H1 (cell line): ENCODE data around the gene SNX2. TPM values are rescaled to one million over a fixed set of nuclear protein-coding genes. Genes with fewer than 3 reads are reported as not detected.

Experiments used
- CTCF ChIA-PET: fragments of 300-600 bp; sonication (Branson Sonifier 250); formaldehyde crosslinking; loops from one replicate; lab custom pipeline; 2021; ENCODE audit not compliant: partially characterized antibody; lab: Charles Lee
- POLR2A ChIA-PET: fragments of 300-600 bp; sonication (Branson Sonifier 250); formaldehyde crosslinking; loops from one replicate; lab custom pipeline; 2021; ENCODE audit warnings: inconsistent platforms; ENCODE audit not compliant: partially characterized antibody; lab: Charles Lee
- DNase-seq, 2 experiments: peaks; one replicate each; pipeline versions ENCODE4 v3.0.0 to v3.0.0-alpha.2; 2010 to 2022; ENCODE audit warnings: low spot score in 2 of 2, low read depth in 1 of 2, mixed read lengths in 1 of 2
- FAIRE-seq: peaks from 2 replicates; lab custom pipeline; 2011; peaks lifted over from hg19 to GRCh38; lab: Jason Lieb, UNC
- H2AFZ ChIP-seq: 2 replicates; pipeline ENCODE4 v1.8.1; 2012; ENCODE audit warnings: low read length, inconsistent platforms
- H2AK5ac ChIP-seq: 2 replicates; pipeline ENCODE4 v1.6.1; 2013; ENCODE audit warnings: low read depth, low read length
- H2BK120ac ChIP-seq: replicated peaks from 2 replicates; pipeline ENCODE3; 2013; ENCODE audit warnings: low read depth, low read length, inconsistent platforms
- H2BK12ac ChIP-seq: 2 replicates; pipeline ENCODE4 v1.6.1; 2013; ENCODE audit warnings: low read depth, low read length
- H2BK15ac ChIP-seq: 2 replicates; pipeline ENCODE4 v1.6.1; 2013; ENCODE audit warnings: low read length
- H2BK20ac ChIP-seq: 2 replicates; pipeline ENCODE4 v1.6.1; 2013; ENCODE audit warnings: low read length
- H2BK5ac ChIP-seq: 2 replicates; pipeline ENCODE4 v1.6.1; 2013; ENCODE audit warnings: low read depth, low read length
- H3K14ac ChIP-seq: 2 replicates; pipeline ENCODE4 v1.6.1; 2013; ENCODE audit warnings: inconsistent platforms; ENCODE audit not compliant: insufficient read length
- H3K18ac ChIP-seq: 2 replicates; pipeline ENCODE4 v1.6.1; 2013; ENCODE audit warnings: low read length; ENCODE audit errors: extremely low read depth
- H3K23ac ChIP-seq: 2 replicates; pipeline ENCODE4 v1.6.1; 2013; ENCODE audit warnings: inconsistent platforms; ENCODE audit not compliant: insufficient read length
- H3K23me2 ChIP-seq: 2 replicates; pipeline ENCODE4 v1.6.1; 2013; ENCODE audit warnings: low read depth, low read length
- H3K27ac ChIP-seq: 2 replicates; pipeline ENCODE4 v1.6.1; 2011; ENCODE audit warnings: low read depth, low read length, inconsistent platforms
- H3K27me3 ChIP-seq, 4 experiments: replicated peaks in 1 of 4; 1 replicate in 1 of 4; 2 replicates in 3 of 4; pipeline versions ENCODE4 v1.6.1 to v1.8.1; 2011 to 2013; ENCODE audit warnings: low read length in 3 of 4, mild to moderate bottlenecking in 3 of 4, inconsistent platforms in 2 of 4, mixed read lengths in 2 of 4, moderate library complexity in 1 of 4; ENCODE audit not compliant: control insufficient read depth in 3 of 4, insufficient read depth in 3 of 4; ENCODE audit errors: extremely low read depth in 1 of 4
- H3K36me3 ChIP-seq, 4 experiments: 2 replicates each; pipeline versions ENCODE4 v1.6.1 to v1.8.1; 2011 to 2013; ENCODE audit warnings: mild to moderate bottlenecking in 4 of 4, low read length in 3 of 4, moderate library complexity in 2 of 4, control low read depth in 1 of 4, inconsistent platforms in 1 of 4; ENCODE audit not compliant: insufficient read depth in 4 of 4, control insufficient read depth in 2 of 4
- H3K4ac ChIP-seq: replicated peaks from 2 replicates; pipeline ENCODE3; 2013; ENCODE audit warnings: low read length, low read depth, mixed read lengths, inconsistent platforms; ENCODE audit not compliant: insufficient read length
- H3K4me1 ChIP-seq, 4 experiments: replicated peaks in 1 of 4; 1 replicate in 1 of 4; 2 replicates in 3 of 4; pipeline versions ENCODE4 v1.6.1 to v1.8.1; 2011 to 2013; ENCODE audit warnings: low read length in 3 of 4, inconsistent platforms in 2 of 4, mixed read lengths in 1 of 4; ENCODE audit not compliant: insufficient read depth in 4 of 4, control insufficient read depth in 3 of 4
- H3K4me2 ChIP-seq, 2 experiments: 2 replicates each; pipeline versions ENCODE4 v1.6.1 to v1.8.1; 2011 to 2013; ENCODE audit warnings: low read depth in 2 of 2, low read length in 2 of 2, control low read depth in 1 of 2, inconsistent platforms in 1 of 2, mild to moderate bottlenecking in 1 of 2; ENCODE audit not compliant: insufficient read depth in 1 of 2
- H3K4me3 ChIP-seq, 4 experiments: fragments of 200-600, 300-600 bp in 1 of 4; sonication (generic), shearing (Covaris generic), sonication (Bioruptor Twin) in 1 of 4; 2 replicates each; pipeline versions ENCODE4 v1.5.1 to v1.8.1; 2011 to 2016; ENCODE audit warnings: low read length in 4 of 4, low read depth in 3 of 4, control low read depth in 2 of 4, inconsistent platforms in 2 of 4, mild to moderate bottlenecking in 2 of 4, mixed read lengths in 1 of 4, moderate library complexity in 1 of 4; ENCODE audit not compliant: insufficient read depth in 2 of 4; ENCODE audit errors: extremely low read depth in 1 of 4
- H3K56ac ChIP-seq: replicated peaks from 2 replicates; pipeline ENCODE3; 2013; ENCODE audit warnings: low read depth, mild to moderate bottlenecking, mixed read lengths, low read length, inconsistent platforms; ENCODE audit not compliant: insufficient read length
- H3K79me1 ChIP-seq: 2 replicates; pipeline ENCODE4 v1.6.1; 2013; ENCODE audit warnings: low read depth, low read length, control low read depth
- H3K79me2 ChIP-seq, 2 experiments: 2 replicates each; pipeline versions ENCODE4 v1.6.1 to v1.8.1; 2012 to 2013; ENCODE audit warnings: low read length in 2 of 2, mild to moderate bottlenecking in 2 of 2, inconsistent platforms in 1 of 2; ENCODE audit not compliant: insufficient read depth in 2 of 2, control insufficient read depth in 1 of 2
- H3K9ac ChIP-seq, 4 experiments: replicated peaks in 1 of 4; 1 replicate in 1 of 4; 2 replicates in 3 of 4; pipeline versions ENCODE4 v1.6.1 to v1.8.1; 2011 to 2013; ENCODE audit warnings: low read depth in 3 of 4, low read length in 3 of 4, control low read depth in 2 of 4, mild to moderate bottlenecking in 2 of 4, moderate library complexity in 2 of 4, inconsistent platforms in 1 of 4; ENCODE audit errors: extremely low read depth in 1 of 4
- H3K9me3 ChIP-seq, 2 experiments: 2 replicates each; pipeline versions ENCODE4 v1.6.1 to v1.8.1; 2012 to 2013; ENCODE audit warnings: mild to moderate bottlenecking in 2 of 2, moderate library complexity in 2 of 2, control low read depth in 1 of 2, inconsistent platforms in 1 of 2, low read depth in 1 of 2, low read length in 1 of 2, mixed read lengths in 1 of 2; ENCODE audit not compliant: insufficient read depth in 2 of 2
- H4K20me1 ChIP-seq, 2 experiments: replicated peaks in 1 of 2; 2 replicates each; pipeline versions ENCODE3 to v1.8.1; 2011 to 2013; ENCODE audit warnings: inconsistent platforms in 2 of 2, low read length in 2 of 2, mild to moderate bottlenecking in 1 of 2; ENCODE audit not compliant: insufficient read depth in 2 of 2, control insufficient read depth in 1 of 2
- H4K5ac ChIP-seq: 2 replicates; pipeline ENCODE4 v1.6.1; 2013; ENCODE audit warnings: low read length, low read depth, mixed read lengths, inconsistent platforms; ENCODE audit not compliant: insufficient read length
- H4K8ac ChIP-seq: 2 replicates; pipeline ENCODE4 v1.8.0; 2013; ENCODE audit warnings: mild to moderate bottlenecking, moderate library complexity, low read length, inconsistent platforms; ENCODE audit not compliant: insufficient read depth; ENCODE audit errors: extremely low read depth
- H4K91ac ChIP-seq: replicated peaks from 2 replicates; pipeline ENCODE3; 2013; ENCODE audit warnings: low read length, mixed read lengths, inconsistent platforms; ENCODE audit not compliant: insufficient read length
- WGBS, 2 experiments: shearing (Covaris generic) in 1 of 2; methylation state at CpG; one replicate each; pipeline versions ENCODE4 v1.1.6 to v1.1.7; 2013 to 2015; ENCODE audit warnings: low lambda C conversion rate in 2 of 2, mixed read lengths in 2 of 2, inconsistent platforms in 1 of 2, low coverage in 1 of 2, missing lambda C conversion rate in 1 of 2; ENCODE audit not compliant: insufficient replicate concordance in 2 of 2, insufficient coverage in 1 of 2, insufficient read length in 1 of 2; ENCODE audit errors: extremely low coverage in 1 of 2, missing lambda C conversion rate in 1 of 2; 5-methylcytosine and 5-hydroxymethylcytosine counted together
- polyA plus RNA-seq, 7 experiments: library from polyadenylated mRNA; depleted of rRNA in 3 of 7; stranded (reverse) in 5 of 7; unstranded in 2 of 7; fragments of >200 nt in 5 of 7; fragments of 200-250 nt in 2 of 7; gene quantifications; 1 replicate in 5 of 7; 2 replicates in 1 of 7; 4 replicates in 1 of 7; pipeline versions ENCODE4 v1.2.1 to v1.2.3, GENCODE V29; 2011 to 2013; ENCODE audit warnings: missing spikeins in 2 of 7, mixed read lengths in 2 of 7
- total RNA-seq: library from RNA; stranded (reverse); fragmentation: NEBNext Ultra II Directional; extraction: Animal tissue kit (Norgen Biotek cat#: 25700); gene quantifications from 2 replicates; pipeline ENCODE4 v1.2.1, GENCODE V29; 2021
- TF ChIP-seq, protein P1 (sequence below): IDR thresholded peaks from 2 replicates; pipeline ENCODE4 v1.6.1; 2011; ENCODE audit warnings: low read length, improper control_type of control experiment

SNX2 gene
- total and polyA plus RNA-seq, 2 of the 8 experiments (the other 6 are each of a cell fraction or from before 2014, with no cell fraction given) = 51.0 to 61.2 TPM

DNA sequence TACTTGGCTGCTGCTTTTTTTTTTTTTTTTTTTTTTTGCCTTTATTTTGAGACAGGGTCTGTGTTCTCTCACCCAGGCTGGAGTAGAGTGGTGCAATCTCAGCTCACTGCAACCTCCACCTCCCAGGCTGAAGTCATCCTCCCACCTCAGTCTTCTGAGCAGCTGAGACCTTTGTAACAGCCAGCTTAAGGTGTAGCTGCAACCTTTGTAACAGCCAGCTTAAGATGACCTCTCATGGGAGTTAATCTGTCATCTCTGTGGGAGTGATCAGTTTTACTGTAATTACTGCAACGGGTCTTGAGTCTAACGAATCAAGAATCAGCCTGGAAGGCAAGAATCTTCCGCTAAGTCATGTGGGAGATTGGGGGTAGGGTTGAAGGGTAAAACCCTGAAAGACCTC is 31.6 kb upstream of the SNX2 start:
- WGBS, 2 experiments = 92% methylated on average over 3 of the region's 3 CpGs; no CpG with 5 or more reads in 1 of the 2 experiments
- Histone ChIP-seq H3K9me3 (no peaks in the 10 kb centered on the region), H3K79me2 (no peaks in the 10 kb centered on the region), H2BK12ac (no peak overlapping the region), H2BK20ac (no peak overlapping the region), H3K14ac (no peak overlapping the region), H4K5ac (no peak overlapping the region), H3K27ac (no peak overlapping the region), H3K4me3 (no peak overlapping the region), H3K27me3 (no peaks in the 10 kb centered on the region), H2BK15ac (no peak overlapping the region), H3K23me2 (no peaks in the 10 kb centered on the region), H3K4ac (no peak overlapping the region), H3K4me1 (no peaks in the 10 kb centered on the region), H4K8ac (no peak overlapping the region), H3K18ac (no peak overlapping the region), H2BK5ac (no peak overlapping the region), H3K36me3 (no peaks in the 10 kb centered on the region), H3K9ac (no peak overlapping the region), H2AK5ac (no peak overlapping the region), H2AFZ (no peak overlapping the region), H3K79me1 (no peaks in the 10 kb centered on the region), H4K20me1 (no peaks in the 10 kb centered on the region), H4K91ac (no peak overlapping the region), H3K56ac (no peak overlapping the region), H2BK120ac (no peak overlapping the region), H3K23ac (no peak overlapping the region), H3K4me2 (no peak overlapping the region)
- TF ChIP-seq, protein P1, sequence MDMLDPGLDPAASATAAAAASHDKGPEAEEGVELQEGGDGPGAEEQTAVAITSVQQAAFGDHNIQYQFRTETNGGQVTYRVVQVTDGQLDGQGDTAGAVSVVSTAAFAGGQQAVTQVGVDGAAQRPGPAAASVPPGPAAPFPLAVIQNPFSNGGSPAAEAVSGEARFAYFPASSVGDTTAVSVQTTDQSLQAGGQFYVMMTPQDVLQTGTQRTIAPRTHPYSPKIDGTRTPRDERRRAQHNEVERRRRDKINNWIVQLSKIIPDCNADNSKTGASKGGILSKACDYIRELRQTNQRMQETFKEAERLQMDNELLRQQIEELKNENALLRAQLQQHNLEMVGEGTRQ = no peak
- CTCF ChIA-PET = interaction anchor here (0.6 to 1.0 kb wide), 2 partner anchors 17 to 39 kb away, joined by 3 to 4 read pairs; no protein-coding TSS in a partner anchor
- POLR2A ChIA-PET = no interaction called here
- FAIRE-seq (no peak), DNase-seq (no peak)
